Mesothelial cell of epicardium (in vitro differentiated cells): ENCODE measurements around the gene OR8B3. TPM values are rescaled to one million over a fixed set of nuclear protein-coding genes. Genes with fewer than 3 reads are reported as not detected.
A peak's percentile ranks its signal among the peaks of the same experiment; 100 is the strongest.
"Not testable (repeated sequence)": the region's sequence is repeated elsewhere in the genome, so short reads cannot be mapped to it uniquely, and the experiment has no call there.

ENCODE experiments used
- DNase-seq, 2 experiments: peaks; one replicate each; pipeline ENCODE4 v3.0.0; 2021; ENCODE audit warnings: low spot score in 2 of 2; ENCODE audit not compliant: unreplicated experiment in 2 of 2
- H3K27ac Mint-ChIP-seq: 2 replicates; pipeline ENCODE4 v1.8.0; 2021; ENCODE audit warnings: mixed read lengths
- H3K27me3 Mint-ChIP-seq: 2 replicates; pipeline ENCODE4 v1.8.0; 2021; ENCODE audit warnings: low read depth, mixed read lengths
- H3K36me3 Mint-ChIP-seq: 2 replicates; pipeline ENCODE4 v1.8.0; 2021; ENCODE audit warnings: mixed read lengths
- H3K4me1 Mint-ChIP-seq: 2 replicates; pipeline ENCODE4 v1.8.0; 2021; ENCODE audit warnings: mixed read lengths
- H3K4me3 Mint-ChIP-seq: 2 replicates; pipeline ENCODE4 v1.8.0; 2021; ENCODE audit warnings: mild to moderate bottlenecking, moderate library complexity, mixed read lengths
- H3K9me3 Mint-ChIP-seq: 2 replicates; pipeline ENCODE4 v1.8.0; 2021; ENCODE audit warnings: mixed read lengths
- CTCF ChIP-seq: fragments of 200-600 bp; sonication (generic); IDR thresholded peaks from one replicate; pipeline ENCODE4 v1.5.0; 2021; ENCODE audit warnings: antibody characterized with exemption; ENCODE audit not compliant: unreplicated experiment
- total RNA-seq: library from RNA; stranded (reverse); gene quantifications from 3 replicates; pipeline ENCODE4 v1.2.1, GENCODE V29; 2021

OR8B3 gene
- total RNA-seq, 1 donor from 2014 or later = not detected

GRCh38 chr11:124421043-124421442 is 22.2 kb upstream of the OR8B3 start:
- Mint-ChIP-seq H3K4me3 (no peak overlapping the region), H3K36me3 (no peaks in the 10 kb centered on the region), H3K9me3 (no peaks in the 10 kb centered on the region), H3K27me3 (peaks cover 56% of the 10 kb centered on the region), H3K27ac (no peak overlapping the region), H3K4me1 (no peaks in the 10 kb centered on the region)
- no peak for TF ChIP-seq CTCF
- DNase-seq = no peak

GRCh38 chr11:124415356-124415923 is 16.6 kb upstream of the OR8B3 start:
- no peaks in the 10 kb centered on the region for H3K9me3 Mint-ChIP-seq
- DNase-seq = no peak
- H3K36me3 Mint-ChIP-seq = no peaks in the 10 kb centered on the region
- no peak overlapping the region for H3K27ac Mint-ChIP-seq
- no peaks in the 10 kb centered on the region for H3K4me1 Mint-ChIP-seq
- no peak overlapping the region for H3K4me3 Mint-ChIP-seq
- peak; percentile 65 for TF ChIP-seq CTCF
- H3K27me3 Mint-ChIP-seq = peaks cover 50% of the 10 kb centered on the region

GRCh38 chr11:124409906-124410305 is 11.1 kb upstream of the OR8B3 start:
- Mint-ChIP-seq H3K4me1 (no peaks in the 10 kb centered on the region), H3K4me3 (no peak overlapping the region), H3K36me3 (no peaks in the 10 kb centered on the region), H3K27ac (no peak overlapping the region), H3K27me3 (peaks cover 65% of the 10 kb centered on the region), H3K9me3 (no peaks in the 10 kb centered on the region)
- no peak for TF ChIP-seq CTCF
- DNase-seq = no peak

GRCh38 chr11:124405581-124405980 is 6.8 kb upstream of the OR8B3 start:
- H3K9me3 Mint-ChIP-seq = peaks cover 6% of the 10 kb centered on the region
- no peaks in the 10 kb centered on the region for H3K4me1 Mint-ChIP-seq
- no peaks in the 10 kb centered on the region for H3K36me3 Mint-ChIP-seq
- DNase-seq = no peak
- H3K4me3 Mint-ChIP-seq = no peak overlapping the region
- H3K27me3 Mint-ChIP-seq = peaks cover 41% of the 10 kb centered on the region
- H3K27ac Mint-ChIP-seq = no peak overlapping the region
- TF ChIP-seq CTCF = no peak

GRCh38 chr11:124403186-124403585 is 4.4 kb upstream of the OR8B3 start:
- H3K27me3 Mint-ChIP-seq = peaks cover 19% of the 10 kb centered on the region
- not testable (repeated sequence) for H3K36me3 Mint-ChIP-seq, DNase-seq, H3K27ac Mint-ChIP-seq, H3K9me3 Mint-ChIP-seq, H3K4me3 Mint-ChIP-seq, H3K4me1 Mint-ChIP-seq

GRCh38 chr11:124402326-124402922 is 3.6 kb upstream of the OR8B3 start:
- Mint-ChIP-seq H3K27me3 (peaks cover 14% of the 10 kb centered on the region), H3K27ac (no peak overlapping the region), H3K4me1 (no peaks in the 10 kb centered on the region), H3K4me3 (no peak overlapping the region), H3K36me3 (no peaks in the 10 kb centered on the region), H3K9me3 (peaks cover 6% of the 10 kb centered on the region)
- DNase-seq = peak; percentile 21 to 49
- peak; percentile 65 for TF ChIP-seq CTCF

- not testable (repeated sequence) for H3K27ac Mint-ChIP-seq, H3K36me3 Mint-ChIP-seq, H3K9me3 Mint-ChIP-seq, H3K4me1 Mint-ChIP-seq, H3K27me3 Mint-ChIP-seq, H3K4me3 Mint-ChIP-seq, DNase-seq
Measured at GRCh38 chr11:124396847-124397246, 2.0 kb downstream of the OR8B3 start.
